SK-N-SH treated with all-trans-retinoic acid at 6 μM for 48 hours (cell line): Measurements from ENCODE around the gene SURF2.

ENCODE experiments used
- CSDC2 ChIP-seq: fragments of 250-450 bp; sonication (Bioruptor Pico); IDR thresholded peaks from 2 replicates; pipeline ENCODE4 v1.5.0; 2020; ENCODE audit warnings: mild to moderate bottlenecking, moderate library complexity
- ESRRG ChIP-seq: fragments of 250-450 bp; sonication (Bioruptor Pico); IDR thresholded peaks from 2 replicates; pipeline ENCODE4 v1.6.1; 2021; ENCODE audit warnings: mild to moderate bottlenecking
- SNAI2 ChIP-seq: fragments of 250-450 bp; sonication (Bioruptor Pico); IDR thresholded peaks from 2 replicates; pipeline ENCODE4 v1.5.0; 2020; ENCODE audit warnings: mild to moderate bottlenecking, moderate library complexity
- TOX ChIP-seq: fragments of 250-450 bp; sonication (Bioruptor Pico); IDR thresholded peaks from 2 replicates; pipeline ENCODE4 v1.8.0; 2021; ENCODE audit warnings: mild to moderate bottlenecking, moderate library complexity, borderline replicate concordance
- ZNF70 ChIP-seq: fragments of 450-650 bp; formaldehyde crosslinking; IDR thresholded peaks from 2 replicates; pipeline ENCODE4 v1.5.0; 2020; ENCODE audit warnings: mild to moderate bottlenecking, moderate library complexity
- TF ChIP-seq, protein P1 (sequence below): fragments of 250-450 bp; sonication (Bioruptor Pico); IDR thresholded peaks from 2 replicates; pipeline ENCODE4 v1.5.0; 2020; ENCODE audit warnings: mild to moderate bottlenecking, moderate library complexity
- TF ChIP-seq, protein P2 (sequence below): fragments of 250-450 bp; sonication (Bioruptor Pico); IDR thresholded peaks from 2 replicates; pipeline ENCODE4 v1.8.0; 2020; ENCODE audit warnings: mild to moderate bottlenecking, moderate library complexity, borderline replicate concordance
- TF ChIP-seq, protein P3 (sequence below): fragments of 250-450 bp; sonication (Bioruptor Pico); IDR thresholded peaks from 2 replicates; pipeline ENCODE4 v1.8.0; 2021; ENCODE audit warnings: low read depth, mild to moderate bottlenecking, moderate library complexity, borderline replicate concordance
- TF ChIP-seq, protein P4 (sequence below): fragments of 250-450 bp; sonication (Bioruptor Pico); IDR thresholded peaks from 2 replicates; pipeline ENCODE4 v1.5.1; 2021; ENCODE audit warnings: mild to moderate bottlenecking, moderate library complexity

- no peak for TF ChIP-seq ZNF70 (CRISPR knock-in tag)
- TF ChIP-seq SNAI2 (CRISPR knock-in tag), result no peak
- TF ChIP-seq, protein P1, sequence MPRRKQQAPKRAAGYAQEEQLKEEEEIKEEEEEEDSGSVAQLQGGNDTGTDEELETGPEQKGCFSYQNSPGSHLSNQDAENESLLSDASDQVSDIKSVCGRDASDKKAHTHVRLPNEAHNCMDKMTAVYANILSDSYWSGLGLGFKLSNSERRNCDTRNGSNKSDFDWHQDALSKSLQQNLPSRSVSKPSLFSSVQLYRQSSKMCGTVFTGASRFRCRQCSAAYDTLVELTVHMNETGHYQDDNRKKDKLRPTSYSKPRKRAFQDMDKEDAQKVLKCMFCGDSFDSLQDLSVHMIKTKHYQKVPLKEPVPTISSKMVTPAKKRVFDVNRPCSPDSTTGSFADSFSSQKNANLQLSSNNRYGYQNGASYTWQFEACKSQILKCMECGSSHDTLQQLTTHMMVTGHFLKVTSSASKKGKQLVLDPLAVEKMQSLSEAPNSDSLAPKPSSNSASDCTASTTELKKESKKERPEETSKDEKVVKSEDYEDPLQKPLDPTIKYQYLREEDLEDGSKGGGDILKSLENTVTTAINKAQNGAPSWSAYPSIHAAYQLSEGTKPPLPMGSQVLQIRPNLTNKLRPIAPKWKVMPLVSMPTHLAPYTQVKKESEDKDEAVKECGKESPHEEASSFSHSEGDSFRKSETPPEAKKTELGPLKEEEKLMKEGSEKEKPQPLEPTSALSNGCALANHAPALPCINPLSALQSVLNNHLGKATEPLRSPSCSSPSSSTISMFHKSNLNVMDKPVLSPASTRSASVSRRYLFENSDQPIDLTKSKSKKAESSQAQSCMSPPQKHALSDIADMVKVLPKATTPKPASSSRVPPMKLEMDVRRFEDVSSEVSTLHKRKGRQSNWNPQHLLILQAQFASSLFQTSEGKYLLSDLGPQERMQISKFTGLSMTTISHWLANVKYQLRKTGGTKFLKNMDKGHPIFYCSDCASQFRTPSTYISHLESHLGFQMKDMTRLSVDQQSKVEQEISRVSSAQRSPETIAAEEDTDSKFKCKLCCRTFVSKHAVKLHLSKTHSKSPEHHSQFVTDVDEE (CRISPR knock-in tag), result no peak
- no peak for TF ChIP-seq ESRRG (CRISPR knock-in tag)
- TF ChIP-seq, protein P2, sequence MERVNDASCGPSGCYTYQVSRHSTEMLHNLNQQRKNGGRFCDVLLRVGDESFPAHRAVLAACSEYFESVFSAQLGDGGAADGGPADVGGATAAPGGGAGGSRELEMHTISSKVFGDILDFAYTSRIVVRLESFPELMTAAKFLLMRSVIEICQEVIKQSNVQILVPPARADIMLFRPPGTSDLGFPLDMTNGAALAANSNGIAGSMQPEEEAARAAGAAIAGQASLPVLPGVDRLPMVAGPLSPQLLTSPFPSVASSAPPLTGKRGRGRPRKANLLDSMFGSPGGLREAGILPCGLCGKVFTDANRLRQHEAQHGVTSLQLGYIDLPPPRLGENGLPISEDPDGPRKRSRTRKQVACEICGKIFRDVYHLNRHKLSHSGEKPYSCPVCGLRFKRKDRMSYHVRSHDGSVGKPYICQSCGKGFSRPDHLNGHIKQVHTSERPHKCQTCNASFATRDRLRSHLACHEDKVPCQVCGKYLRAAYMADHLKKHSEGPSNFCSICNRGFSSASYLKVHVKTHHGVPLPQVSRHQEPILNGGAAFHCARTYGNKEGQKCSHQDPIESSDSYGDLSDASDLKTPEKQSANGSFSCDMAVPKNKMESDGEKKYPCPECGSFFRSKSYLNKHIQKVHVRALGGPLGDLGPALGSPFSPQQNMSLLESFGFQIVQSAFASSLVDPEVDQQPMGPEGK (CRISPR knock-in tag), result no peak
- TF ChIP-seq TOX (CRISPR knock-in tag), result no peak
- TF ChIP-seq, protein P3, sequence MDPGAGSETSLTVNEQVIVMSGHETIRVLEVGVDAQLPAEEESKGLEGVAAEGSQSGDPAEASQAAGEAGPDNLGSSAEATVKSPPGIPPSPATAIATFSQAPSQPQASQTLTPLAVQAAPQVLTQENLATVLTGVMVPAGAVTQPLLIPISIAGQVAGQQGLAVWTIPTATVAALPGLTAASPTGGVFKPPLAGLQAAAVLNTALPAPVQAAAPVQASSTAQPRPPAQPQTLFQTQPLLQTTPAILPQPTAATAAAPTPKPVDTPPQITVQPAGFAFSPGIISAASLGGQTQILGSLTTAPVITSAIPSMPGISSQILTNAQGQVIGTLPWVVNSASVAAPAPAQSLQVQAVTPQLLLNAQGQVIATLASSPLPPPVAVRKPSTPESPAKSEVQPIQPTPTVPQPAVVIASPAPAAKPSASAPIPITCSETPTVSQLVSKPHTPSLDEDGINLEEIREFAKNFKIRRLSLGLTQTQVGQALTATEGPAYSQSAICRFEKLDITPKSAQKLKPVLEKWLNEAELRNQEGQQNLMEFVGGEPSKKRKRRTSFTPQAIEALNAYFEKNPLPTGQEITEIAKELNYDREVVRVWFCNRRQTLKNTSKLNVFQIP (CRISPR knock-in tag), result no peak
- no peak for TF ChIP-seq CSDC2 (CRISPR knock-in tag)
- TF ChIP-seq, protein P4, sequence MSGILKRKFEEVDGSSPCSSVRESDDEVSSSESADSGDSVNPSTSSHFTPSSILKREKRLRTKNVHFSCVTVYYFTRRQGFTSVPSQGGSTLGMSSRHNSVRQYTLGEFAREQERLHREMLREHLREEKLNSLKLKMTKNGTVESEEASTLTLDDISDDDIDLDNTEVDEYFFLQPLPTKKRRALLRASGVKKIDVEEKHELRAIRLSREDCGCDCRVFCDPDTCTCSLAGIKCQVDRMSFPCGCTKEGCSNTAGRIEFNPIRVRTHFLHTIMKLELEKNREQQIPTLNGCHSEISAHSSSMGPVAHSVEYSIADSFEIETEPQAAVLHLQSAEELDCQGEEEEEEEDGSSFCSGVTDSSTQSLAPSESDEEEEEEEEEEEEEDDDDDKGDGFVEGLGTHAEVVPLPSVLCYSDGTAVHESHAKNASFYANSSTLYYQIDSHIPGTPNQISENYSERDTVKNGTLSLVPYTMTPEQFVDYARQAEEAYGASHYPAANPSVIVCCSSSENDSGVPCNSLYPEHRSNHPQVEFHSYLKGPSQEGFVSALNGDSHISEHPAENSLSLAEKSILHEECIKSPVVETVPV, result no peak
Measured at GRCh38 chr9:133383438-133383837, 27.1 kb downstream of the SURF2 start.
